Type B pancreatic cell (in vitro differentiated cells): ENCODE measurements around the gene DEUP1. TPM values are rescaled to one million over a fixed set of nuclear protein-coding genes. Genes with fewer than 3 reads are reported as not detected.

Source experiments
- DNase-seq: peaks from one replicate; pipeline ENCODE4 v3.0.0; 2021; ENCODE audit warnings: mixed read lengths; ENCODE audit not compliant: unreplicated experiment; ENCODE audit errors: extremely low spot score
- H3K27ac Mint-ChIP-seq: 2 replicates; pipeline ENCODE4 v1.8.0; 2021; ENCODE audit warnings: mild to moderate bottlenecking, mixed read lengths
- H3K27me3 Mint-ChIP-seq: 2 replicates; pipeline ENCODE4 v1.8.0; 2021; ENCODE audit warnings: mixed read lengths
- H3K36me3 Mint-ChIP-seq: 2 replicates; pipeline ENCODE4 v1.8.0; 2021; ENCODE audit warnings: mixed read lengths
- H3K4me1 Mint-ChIP-seq: one replicate; pipeline ENCODE4 v1.8.0; 2021; ENCODE audit warnings: mixed read lengths; ENCODE audit not compliant: unreplicated experiment
- H3K4me3 Mint-ChIP-seq: 2 replicates; pipeline ENCODE4 v1.8.0; 2021; ENCODE audit warnings: mild to moderate bottlenecking, mixed read lengths
- H3K9me3 Mint-ChIP-seq: 2 replicates; pipeline ENCODE4 v1.8.0; 2021; ENCODE audit warnings: mixed read lengths
- total RNA-seq: library from RNA; stranded (reverse); gene quantifications from 2 replicates; pipeline ENCODE4 v1.2.1, GENCODE V29; 2021; ENCODE audit warnings: low replicate concordance
- TF ChIP-seq, protein P1 (sequence below): fragments of 200-600 bp; sonication (generic); conservative IDR thresholded peaks from 2 replicates; pipeline ENCODE4 v1.5.0; 2021; ENCODE audit warnings: antibody characterized with exemption, mild to moderate bottlenecking

The DEUP1 gene
- total RNA-seq, 1 donor from 2014 or later, result 0.24 TPM

DNA sequence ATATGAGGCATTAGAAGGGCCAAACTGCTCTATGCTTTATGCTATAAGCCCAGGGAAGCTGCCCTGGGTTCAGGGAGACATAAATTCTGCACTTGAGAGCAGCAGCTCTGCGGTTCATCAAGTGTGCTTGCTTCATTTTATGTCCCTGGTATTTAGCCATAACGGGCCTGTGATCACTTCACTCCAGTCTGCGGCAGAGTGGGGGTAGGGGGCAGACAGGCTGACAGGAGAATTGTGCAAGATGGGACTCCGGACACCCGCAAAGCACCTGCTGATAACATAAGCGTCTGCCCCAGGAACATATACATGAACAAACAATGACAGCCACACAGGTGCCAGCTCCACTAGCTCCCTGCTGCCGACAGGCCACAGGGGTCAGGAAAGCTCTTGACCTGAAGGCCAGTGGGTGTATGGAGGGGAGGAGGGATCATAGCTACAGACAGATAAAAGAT, 156.5 kb downstream of the DEUP1 start:
- peaks cover 9% of the 10 kb centered on the region for H3K4me1 Mint-ChIP-seq
- DNase-seq, result no peak
- H3K36me3 Mint-ChIP-seq, result peaks cover 4% of the 10 kb centered on the region

More for the DNA sequence above, 156.5 kb downstream of the DEUP1 start:
- Mint-ChIP-seq H3K27ac (no peak overlapping the region), H3K4me3 (no peak overlapping the region), H3K27me3 (peaks cover 11% of the 10 kb centered on the region), H3K9me3 (no peaks in the 10 kb centered on the region)
- TF ChIP-seq, protein P1, sequence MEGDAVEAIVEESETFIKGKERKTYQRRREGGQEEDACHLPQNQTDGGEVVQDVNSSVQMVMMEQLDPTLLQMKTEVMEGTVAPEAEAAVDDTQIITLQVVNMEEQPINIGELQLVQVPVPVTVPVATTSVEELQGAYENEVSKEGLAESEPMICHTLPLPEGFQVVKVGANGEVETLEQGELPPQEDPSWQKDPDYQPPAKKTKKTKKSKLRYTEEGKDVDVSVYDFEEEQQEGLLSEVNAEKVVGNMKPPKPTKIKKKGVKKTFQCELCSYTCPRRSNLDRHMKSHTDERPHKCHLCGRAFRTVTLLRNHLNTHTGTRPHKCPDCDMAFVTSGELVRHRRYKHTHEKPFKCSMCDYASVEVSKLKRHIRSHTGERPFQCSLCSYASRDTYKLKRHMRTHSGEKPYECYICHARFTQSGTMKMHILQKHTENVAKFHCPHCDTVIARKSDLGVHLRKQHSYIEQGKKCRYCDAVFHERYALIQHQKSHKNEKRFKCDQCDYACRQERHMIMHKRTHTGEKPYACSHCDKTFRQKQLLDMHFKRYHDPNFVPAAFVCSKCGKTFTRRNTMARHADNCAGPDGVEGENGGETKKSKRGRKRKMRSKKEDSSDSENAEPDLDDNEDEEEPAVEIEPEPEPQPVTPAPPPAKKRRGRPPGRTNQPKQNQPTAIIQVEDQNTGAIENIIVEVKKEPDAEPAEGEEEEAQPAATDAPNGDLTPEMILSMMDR, result no peak

Other genes with a start within 250 kb of the DEUP1 start
- 13.9 and 18.9 TPM in 2 replicates for gene SLC36A4, start 132.8 kb upstream of the DEUP1 start, total RNA-seq
- gene SMCO4, start 212.6 kb downstream of the DEUP1 start, total RNA-seq, result 18.2 and 28.3 TPM in 2 replicates